ENCODE results near the gene MFSD2B. TPM values are rescaled to one million over a fixed set of nuclear protein-coding genes. Genes with fewer than 3 reads are reported as not detected.

The MFSD2B gene
- total RNA-seq, 2 experiments from 2014 or later = 0.28 to 0.30 TPM

DNA sequence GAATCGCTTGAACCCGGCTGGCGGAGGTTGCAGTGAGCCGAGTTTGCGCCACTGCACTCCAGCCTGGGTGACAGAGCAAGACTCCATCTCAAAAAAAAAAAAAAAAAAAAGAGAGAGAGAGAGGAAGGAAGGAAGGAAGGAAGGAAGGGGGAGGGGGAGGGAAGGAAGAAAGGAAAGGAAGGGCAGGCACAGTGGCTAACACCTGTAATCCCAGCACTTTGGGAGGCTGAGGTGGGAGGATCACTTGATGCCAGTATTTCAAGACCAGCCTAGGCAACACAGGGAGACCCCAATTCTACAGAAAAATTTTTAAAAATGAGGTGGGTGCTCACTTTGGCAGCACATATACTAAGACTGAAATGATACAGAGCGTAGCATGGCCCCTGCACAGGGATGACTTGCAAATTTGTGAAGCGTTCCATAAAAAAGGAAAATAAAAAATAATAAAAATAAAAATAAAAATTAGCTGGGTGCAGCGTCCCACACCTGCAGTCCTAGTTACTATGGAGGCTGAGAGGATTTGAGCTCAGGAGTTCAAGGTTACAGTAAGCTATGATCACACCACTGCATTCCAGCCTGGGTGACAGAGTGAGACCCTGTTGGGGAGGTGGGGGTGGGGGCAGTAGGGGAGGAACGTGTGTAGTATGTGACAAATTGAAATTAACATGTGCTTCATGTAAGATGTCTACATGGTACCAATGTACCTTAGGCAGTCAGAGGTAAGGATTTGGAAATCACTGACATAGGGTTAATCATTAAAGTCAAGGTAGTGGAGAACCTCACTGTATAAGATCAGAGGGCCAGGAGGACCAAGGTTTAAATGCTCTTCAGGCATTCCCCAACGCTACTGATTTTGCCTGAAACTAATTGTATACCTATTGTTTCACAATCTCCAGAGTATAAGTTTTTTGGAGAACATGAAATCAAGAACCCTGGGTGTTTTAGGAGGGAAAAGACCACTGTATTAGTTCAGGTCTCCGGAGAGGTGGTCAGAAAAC, 35.9 kb downstream of the MFSD2B start:
- H3K4me1 Mint-ChIP-seq (ENCODE audit: low read depth) = peaks cover 36% of the 10 kb centered on the region
- no peaks in the 10 kb centered on the region for H3K9me3 Mint-ChIP-seq
- peak overlapping the region; percentile 94 for H3K4me3 Mint-ChIP-seq
- no peak overlapping the region for H3K27ac ChIP-seq (ENCODE audit: low read depth in 1 of 2, low read length in 2 of 2)
- ChIA-PET POLR2A (interaction anchor here (2.0 to 4.8 kb wide), 2 partner anchors 31 to 119 kb away, joined by 38 to 77 read pairs; partner anchors contain the start of genes ATAD2B and SF3B6), CTCF (interaction anchor here (0.5 to 2.3 kb wide), 2 partner anchors 30 to 38 kb away, joined by 3 to 14 read pairs; partner anchors contain the start of genes SF3B6 and TP53I3)
- no peak overlapping the region for H3K27ac Mint-ChIP-seq
- intact Hi-C loops (cut with DNase I, micrococcal nuclease) = loop anchor here in 1 of 2 experiments (5.0 kb wide), 2 partner anchors 104 to 119 kb away; partner anchors contain the start of genes ATAD2B and UBXN2A
- peaks cover 10% of the 10 kb centered on the region for H3K27me3 Mint-ChIP-seq
- H3K27me3 ChIP-seq (ENCODE audit: control insufficient read depth in 1 of 2, insufficient read depth in 2 of 2, low read length in 2 of 2) = peaks cover 10 to 21% of the 10 kb centered on the region in 2 experiments
- no peak overlapping the region for H3K4me3 ChIP-seq (ENCODE audit: low read length)
- peaks cover 30% of the 10 kb centered on the region for H3K4me1 ChIP-seq (ENCODE audit: insufficient read depth, low read length)
- DNase-seq (no peak), ATAC-seq (ENCODE audit: poor library complexity) (no peak)
- H3K9me3 ChIP-seq (ENCODE audit: control insufficient read depth in 1 of 2, insufficient read depth in 1 of 2, low read length in 2 of 2) = no peaks in the 10 kb centered on the region
- no peaks in the 10 kb centered on the region for H3K36me3 ChIP-seq (ENCODE audit: insufficient read depth, low read length)
- peaks cover 5% of the 10 kb centered on the region for H3K36me3 Mint-ChIP-seq (ENCODE audit: low read depth)
- TF ChIP-seq, protein P1, sequence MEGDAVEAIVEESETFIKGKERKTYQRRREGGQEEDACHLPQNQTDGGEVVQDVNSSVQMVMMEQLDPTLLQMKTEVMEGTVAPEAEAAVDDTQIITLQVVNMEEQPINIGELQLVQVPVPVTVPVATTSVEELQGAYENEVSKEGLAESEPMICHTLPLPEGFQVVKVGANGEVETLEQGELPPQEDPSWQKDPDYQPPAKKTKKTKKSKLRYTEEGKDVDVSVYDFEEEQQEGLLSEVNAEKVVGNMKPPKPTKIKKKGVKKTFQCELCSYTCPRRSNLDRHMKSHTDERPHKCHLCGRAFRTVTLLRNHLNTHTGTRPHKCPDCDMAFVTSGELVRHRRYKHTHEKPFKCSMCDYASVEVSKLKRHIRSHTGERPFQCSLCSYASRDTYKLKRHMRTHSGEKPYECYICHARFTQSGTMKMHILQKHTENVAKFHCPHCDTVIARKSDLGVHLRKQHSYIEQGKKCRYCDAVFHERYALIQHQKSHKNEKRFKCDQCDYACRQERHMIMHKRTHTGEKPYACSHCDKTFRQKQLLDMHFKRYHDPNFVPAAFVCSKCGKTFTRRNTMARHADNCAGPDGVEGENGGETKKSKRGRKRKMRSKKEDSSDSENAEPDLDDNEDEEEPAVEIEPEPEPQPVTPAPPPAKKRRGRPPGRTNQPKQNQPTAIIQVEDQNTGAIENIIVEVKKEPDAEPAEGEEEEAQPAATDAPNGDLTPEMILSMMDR (IDR thresholded peaks at IDR 0.05) = no peak

DNA sequence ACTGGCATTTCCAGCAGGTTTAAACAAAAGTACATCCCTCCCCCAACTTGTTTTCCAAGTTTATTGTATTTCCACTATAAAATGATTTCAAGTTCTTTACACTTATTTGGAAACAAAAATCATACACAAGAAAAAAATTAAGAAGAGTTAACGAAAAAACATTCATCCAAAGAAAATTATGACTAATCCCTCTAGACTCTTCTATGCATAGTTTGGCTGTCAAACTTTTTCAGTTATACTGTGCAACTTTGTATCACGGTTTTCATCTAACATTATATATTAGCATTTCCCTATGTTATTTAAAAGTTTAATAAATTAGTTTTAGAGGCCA, 36.7 kb downstream of the MFSD2B start:
- intact Hi-C loops (cut with DNase I, micrococcal nuclease) = loop anchor here in 1 of 2 experiments (5.0 kb wide), 2 partner anchors 104 to 119 kb away; partner anchors contain the start of genes ATAD2B and UBXN2A
- ATAC-seq (ENCODE audit: poor library complexity) (no peak), DNase-seq (no peak)
- Histone ChIP-seq H3K27ac (ENCODE audit: low read depth in 1 of 2, low read length in 2 of 2) (no peak overlapping the region), H3K4me3 (ENCODE audit: low read length) (peak overlapping the region; percentile 83), H3K27me3 (ENCODE audit: control insufficient read depth in 1 of 2, insufficient read depth in 2 of 2, low read length in 2 of 2) (peaks cover 10 to 21% of the 10 kb centered on the region in 2 experiments), H3K9me3 (ENCODE audit: control insufficient read depth in 1 of 2, insufficient read depth in 1 of 2, low read length in 2 of 2) (no peaks in the 10 kb centered on the region), H3K36me3 (ENCODE audit: insufficient read depth, low read length) (no peaks in the 10 kb centered on the region), H3K4me1 (ENCODE audit: insufficient read depth, low read length) (peaks cover 30% of the 10 kb centered on the region)
- H3K27ac Mint-ChIP-seq = no peak overlapping the region
- TF ChIP-seq, protein P1 (IDR thresholded peaks at IDR 0.05) = no peak
- peaks cover 10% of the 10 kb centered on the region for H3K27me3 Mint-ChIP-seq
- H3K9me3 Mint-ChIP-seq = no peaks in the 10 kb centered on the region
- POLR2A ChIA-PET = interaction anchor here (1.4 to 4.8 kb wide), 5 partner anchors 22 to 120 kb away, joined by 3 to 77 read pairs (median 8); partner anchors contain the start of genes ATAD2B, SF3B6 and TP53I3
- peaks cover 5% of the 10 kb centered on the region for H3K36me3 Mint-ChIP-seq (ENCODE audit: low read depth)
- H3K4me1 Mint-ChIP-seq (ENCODE audit: low read depth) = peaks cover 36% of the 10 kb centered on the region
- CTCF ChIA-PET = interaction anchor here (1.4 to 2.3 kb wide), 2 partner anchors 38 to 119 kb away, joined by 13 to 14 read pairs; partner anchors contain the start of genes ATAD2B and TP53I3
- peak overlapping the region; percentile 94 for H3K4me3 Mint-ChIP-seq
